IMR-90 (cell line): ENCODE results near the gene NRCAM. TPM values are rescaled to one million over a fixed set of nuclear protein-coding genes. Genes with fewer than 3 reads are reported as not detected.

Source experiments
- ATAC-seq: fragments of 200-7000 bp; cut with Tn5 transposase; 2 replicates; pipeline ENCODE4 v1.9.1; 2020; ENCODE audit warnings: low read depth, mild to moderate bottlenecking, moderate library complexity
- BruUV-seq: library from RNA; stranded (reverse); fragments of 400-500 nt; replicated peaks from 2 replicates; lab custom pipeline; 2021; lab: Mats Ljungman, UMichigan
- CTCF ChIA-PET: fragments of 300-600 bp; formaldehyde crosslinking; extraction: SDS; loops from one replicate; lab custom pipeline; 2021; ENCODE audit warnings: antibody characterized with exemption; lab: Yijun Ruan, JAX
- POLR2A ChIA-PET: fragments of 300-600 bp; sonication (Branson Sonifier 250); formaldehyde crosslinking; loops from one replicate; lab custom pipeline; 2022; ENCODE audit warnings: antibody characterized with exemption; ENCODE audit not compliant: unreplicated experiment; lab: Charles Lee
- DNase-seq: peaks from one replicate; pipeline ENCODE4 v3.0.0; 2013
- H2AFZ ChIP-seq: replicated peaks from 2 replicates; pipeline ENCODE3; 2013; ENCODE audit warnings: low read length, mild to moderate bottlenecking; ENCODE audit not compliant: poor library complexity
- H2AK5ac ChIP-seq: 2 replicates; pipeline ENCODE4 v1.6.1; 2013; ENCODE audit warnings: low read depth, low read length, inconsistent platforms
- H2AK9ac ChIP-seq: replicated peaks from 2 replicates; pipeline ENCODE3; 2013; ENCODE audit warnings: mild to moderate bottlenecking, low read depth, low read length, moderate library complexity; ENCODE audit not compliant: poor library complexity
- H2BK120ac ChIP-seq: 2 replicates; pipeline ENCODE4 v1.6.1; 2013; ENCODE audit warnings: low read depth, low read length, inconsistent platforms
- H2BK15ac ChIP-seq: 3 replicates; pipeline ENCODE4 v1.6.1; 2013; ENCODE audit warnings: low read depth, low read length, inconsistent platforms
- H2BK20ac ChIP-seq: 2 replicates; pipeline ENCODE4 v1.6.1; 2013; ENCODE audit warnings: low read depth, mild to moderate bottlenecking, inconsistent platforms, low read length, moderate library complexity
- H2BK5ac ChIP-seq: 2 replicates; pipeline ENCODE4 v1.6.1; 2013; ENCODE audit warnings: mild to moderate bottlenecking, low read depth, low read length, inconsistent platforms; ENCODE audit not compliant: poor library complexity, severe bottlenecking
- H3K14ac ChIP-seq: replicated peaks from 2 replicates; pipeline ENCODE4 v1.6.1; 2013; ENCODE audit warnings: low read depth, low read length, inconsistent platforms
- H3K18ac ChIP-seq: 2 replicates; pipeline ENCODE4 v1.6.1; 2013; ENCODE audit warnings: low read depth, low read length, control low read depth
- H3K23ac ChIP-seq: 2 replicates; pipeline ENCODE4 v1.6.1; 2013; ENCODE audit warnings: low read depth, low read length, inconsistent platforms
- H3K27ac ChIP-seq: 2 replicates; pipeline ENCODE4 v1.5.1; 2013; ENCODE audit warnings: mild to moderate bottlenecking, control low read depth, low read length; ENCODE audit not compliant: insufficient read depth
- H3K27me3 ChIP-seq: 2 replicates; pipeline ENCODE4 v1.6.1; 2013; ENCODE audit warnings: low read length; ENCODE audit not compliant: control insufficient read depth, insufficient read depth
- H3K36me3 ChIP-seq: 2 replicates; pipeline ENCODE4 v1.6.1; 2013; ENCODE audit warnings: low read length, mixed read lengths; ENCODE audit not compliant: control insufficient read depth, insufficient read depth
- H3K4ac ChIP-seq: 2 replicates; pipeline ENCODE4 v1.6.1; 2013; ENCODE audit warnings: low read depth, low read length, inconsistent platforms
- H3K4me1 ChIP-seq: 2 replicates; pipeline ENCODE4 v1.6.1; 2013; ENCODE audit warnings: low read length, mixed read lengths; ENCODE audit not compliant: control insufficient read depth, insufficient read depth
- H3K4me2 ChIP-seq: 2 replicates; pipeline ENCODE4 v1.6.1; 2013; ENCODE audit warnings: low read depth, mild to moderate bottlenecking, control low read depth, low read length, moderate library complexity
- H3K4me3 ChIP-seq: 2 replicates; pipeline ENCODE4 v1.5.1; 2013; ENCODE audit warnings: low read depth, mild to moderate bottlenecking, control low read depth, low read length, moderate library complexity; ENCODE audit not compliant: insufficient read depth
- H3K56ac ChIP-seq: 2 replicates; pipeline ENCODE4 v1.6.1; 2013; ENCODE audit warnings: low read length, inconsistent platforms; ENCODE audit not compliant: insufficient read depth; ENCODE audit errors: extremely low read depth
- H3K79me1 ChIP-seq, 2 experiments: 2 replicates each; pipeline ENCODE4 v1.6.1; 2013; ENCODE audit warnings: low read length in 2 of 2, inconsistent platforms in 1 of 2, low read depth in 1 of 2
- H3K9ac ChIP-seq: 2 replicates; pipeline ENCODE4 v1.6.1; 2013; ENCODE audit warnings: low read depth, low read length, control low read depth
- H3K9me1 ChIP-seq: 2 replicates; pipeline ENCODE4 v1.6.1; 2013; ENCODE audit warnings: low read length, inconsistent platforms; ENCODE audit not compliant: insufficient read depth
- H3K9me3 ChIP-seq: 2 replicates; pipeline ENCODE4 v1.6.1; 2013; ENCODE audit warnings: low read length; ENCODE audit not compliant: control insufficient read depth, insufficient read depth
- H4K20me1 ChIP-seq: 2 replicates; pipeline ENCODE4 v1.6.1; 2013; ENCODE audit warnings: low read length, inconsistent platforms; ENCODE audit not compliant: insufficient read depth
- H4K5ac ChIP-seq: 2 replicates; pipeline ENCODE4 v1.6.1; 2013; ENCODE audit warnings: mild to moderate bottlenecking, low read depth, low read length, control low read depth
- H4K8ac ChIP-seq, 2 experiments: 2 replicates each; pipeline ENCODE4 v1.6.1; 2013; ENCODE audit warnings: low read depth in 2 of 2, low read length in 2 of 2, control low read depth in 1 of 2, inconsistent platforms in 1 of 2
- H4K91ac ChIP-seq: 2 replicates; pipeline ENCODE4 v1.6.1; 2013; ENCODE audit warnings: low read depth, low read length, inconsistent platforms; ENCODE audit not compliant: insufficient read depth
- BHLHE40 ChIP-seq: fragments of 150-350 bp; IDR thresholded peaks from 2 replicates; pipeline ENCODE4 v1.6.1; 2016; ENCODE audit warnings: mild to moderate bottlenecking, low read depth, low read length
- CEBPB ChIP-seq: IDR thresholded peaks from 2 replicates; pipeline ENCODE4 v1.6.1; 2012; ENCODE audit warnings: low read depth, low read length, improper control_type of control experiment
- CHD1 ChIP-seq: IDR thresholded peaks from 2 replicates; pipeline ENCODE4 v1.6.1; 2012; ENCODE audit warnings: low read depth, low read length, improper control_type of control experiment
- FOS ChIP-seq: fragments of 150-350 bp; IDR thresholded peaks from 2 replicates; pipeline ENCODE4 v1.6.1; 2016; ENCODE audit warnings: low read depth, low read length
- MAFK ChIP-seq: IDR thresholded peaks from 2 replicates; pipeline ENCODE4 v1.6.1; 2012; ENCODE audit warnings: low read depth, low read length, improper control_type of control experiment
- MAZ ChIP-seq: IDR thresholded peaks from 2 replicates; pipeline ENCODE4 v1.6.1; 2012; ENCODE audit warnings: low read depth, mild to moderate bottlenecking, low read length, improper control_type of control experiment, moderate library complexity, borderline replicate concordance
- MXI1 ChIP-seq: IDR thresholded peaks from 2 replicates; pipeline ENCODE4 v1.6.1; 2012; ENCODE audit warnings: low read depth, mild to moderate bottlenecking, low read length, moderate library complexity, borderline replicate concordance
- NFE2L2 ChIP-seq: fragments of 150-350 bp; IDR thresholded peaks from 2 replicates; pipeline ENCODE4 v1.6.1; 2016; ENCODE audit warnings: low read depth, mild to moderate bottlenecking, low read length
- POLR2A ChIP-seq: IDR thresholded peaks from 2 replicates; pipeline ENCODE4 v1.6.1; 2012; ENCODE audit warnings: mild to moderate bottlenecking, low read depth, low read length
- RAD21 ChIP-seq: IDR thresholded peaks from 2 replicates; pipeline ENCODE4 v1.6.1; 2012; ENCODE audit warnings: low read length, improper control_type of control experiment
- RCOR1 ChIP-seq: IDR thresholded peaks from 2 replicates; pipeline ENCODE4 v1.6.1; 2012; ENCODE audit warnings: mild to moderate bottlenecking, low read length, improper control_type of control experiment; ENCODE audit not compliant: insufficient replicate concordance
- RFX5 ChIP-seq: IDR thresholded peaks from 2 replicates; pipeline ENCODE4 v1.8.0; 2012; ENCODE audit warnings: low read depth, mild to moderate bottlenecking, low read length, moderate library complexity
- SMC3 ChIP-seq: fragments of 150-350 bp; IDR thresholded peaks from 2 replicates; pipeline ENCODE4 v1.6.1; 2016; ENCODE audit warnings: low read depth, mild to moderate bottlenecking, antibody characterized with exemption, low read length, moderate library complexity
- WGBS, 2 experiments: methylation state at CpG; one replicate each; pipeline versions ENCODE4 v1.1.5 to v1.1.7; 2013; ENCODE audit warnings: missing lambda C conversion rate in 2 of 2; ENCODE audit not compliant: insufficient read length in 1 of 2; ENCODE audit errors: extremely low coverage in 2 of 2; 5-methylcytosine and 5-hydroxymethylcytosine counted together
- dilution Hi-C: fragments of 300-500 bp; cut with HindIII; formaldehyde crosslinking; loops from one replicate; pipeline ENCODE4 v1.14.3; 2018; ENCODE audit warnings: low sequenced_read_pairs; ENCODE audit not compliant: unreplicated experiment
- in situ Hi-C: fragments of 300-500 bp; cut with MboI; formaldehyde crosslinking; loops from 3 replicates; pipeline ENCODE4 v1.14.3; 2019; ENCODE audit warnings: low sequenced_read_pairs, inconsistent platforms, mixed read lengths
- intact Hi-C: fragments of 100-400 bp; cut with micrococcal nuclease; formaldehyde crosslinking; loops from 2 replicates; pipeline ENCODE4 v1.10.0; 2022
- polyA plus RNA-seq, 3 experiments: library from polyadenylated mRNA; depleted of rRNA; stranded (reverse); fragments of >200 nt; gene quantifications; 2 replicates each; pipeline ENCODE4 v1.2.3, GENCODE V29; 2012; ENCODE audit warnings: low replicate concordance in 1 of 3
- total RNA-seq: library from RNA; depleted of rRNA; stranded (reverse); fragments of >200 nt; gene quantifications from 2 replicates; pipeline ENCODE4 v1.2.3, GENCODE V29; 2012
- TF ChIP-seq, protein P1 (sequence below): conservative IDR thresholded peaks from 2 replicates; pipeline ENCODE4 v1.5.1; 2012; ENCODE audit warnings: mild to moderate bottlenecking, low read depth, low read length, improper control_type of control experiment
- TF ChIP-seq, protein P2 (sequence below): fragments of 150-350 bp; IDR thresholded peaks from 2 replicates; pipeline ENCODE4 v1.6.1; 2016; ENCODE audit warnings: low read depth, mild to moderate bottlenecking, low read length, moderate library complexity, borderline replicate concordance
- TF ChIP-seq, protein P3 (sequence below): fragments of 150-350 bp; IDR thresholded peaks from 2 replicates; pipeline ENCODE4 v1.6.1; 2017; ENCODE audit warnings: mild to moderate bottlenecking, antibody characterized with exemption, low read length, low read depth

The NRCAM gene
- total and polyA plus RNA-seq, 2 of the 4 experiments (the other 2 are of a cell fraction) = 0.46 to 1.1 TPM

DNA sequence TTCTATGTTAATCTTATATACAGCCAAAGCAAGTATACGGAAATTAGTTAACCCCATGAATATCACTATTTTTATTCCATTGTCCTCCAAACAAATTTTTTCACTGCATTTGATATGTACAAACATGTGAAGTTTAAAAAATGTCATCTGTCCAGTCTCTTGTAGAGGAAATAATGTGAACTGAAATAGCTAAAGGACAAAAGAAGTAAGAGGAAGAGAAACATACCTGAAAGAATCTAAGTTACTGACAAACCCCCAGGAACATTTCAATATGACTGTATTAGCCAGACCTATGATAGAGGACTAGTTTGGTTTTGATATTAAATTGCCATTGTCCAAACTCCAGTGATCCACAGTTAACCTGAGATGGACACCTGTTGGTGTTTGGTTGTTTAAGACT, 80.6 kb downstream of the NRCAM start:
- DNase-seq (no peak), ATAC-seq (no peak)
- Histone ChIP-seq H3K9me3 (no peaks in the 10 kb centered on the region), H2AK9ac (no peak overlapping the region), H3K56ac (no peak overlapping the region), H3K4me3 (no peak overlapping the region), H4K5ac (no peak overlapping the region), H2BK5ac (no peak overlapping the region), H4K8ac (no peak overlapping the region), H3K9me1 (no peaks in the 10 kb centered on the region), H3K79me1 (no peaks in the 10 kb centered on the region), H3K4me2 (no peak overlapping the region), H2AK5ac (no peak overlapping the region), H2BK15ac (no peak overlapping the region), H4K20me1 (no peaks in the 10 kb centered on the region), H3K4me1 (no peaks in the 10 kb centered on the region), H3K23ac (no peak overlapping the region), H3K9ac (no peak overlapping the region), H2BK20ac (no peak overlapping the region), H3K4ac (no peak overlapping the region), H3K14ac (no peak overlapping the region), H3K27ac (no peak overlapping the region), H3K27me3 (no peaks in the 10 kb centered on the region), H2BK120ac (no peak overlapping the region), H3K18ac (no peak overlapping the region), H4K91ac (no peak overlapping the region), H3K36me3 (no peaks in the 10 kb centered on the region), H2AFZ (no peak overlapping the region)
- in situ Hi-C loops = no loop called here
- dilution Hi-C loops = no loop called here
- WGBS, 2 experiments = no CpG with 5 or more reads among the region's 1 CpG
- BruUV-seq = no TSS peak
- CTCF ChIA-PET = no interaction called here
- TF ChIP-seq, protein P1, sequence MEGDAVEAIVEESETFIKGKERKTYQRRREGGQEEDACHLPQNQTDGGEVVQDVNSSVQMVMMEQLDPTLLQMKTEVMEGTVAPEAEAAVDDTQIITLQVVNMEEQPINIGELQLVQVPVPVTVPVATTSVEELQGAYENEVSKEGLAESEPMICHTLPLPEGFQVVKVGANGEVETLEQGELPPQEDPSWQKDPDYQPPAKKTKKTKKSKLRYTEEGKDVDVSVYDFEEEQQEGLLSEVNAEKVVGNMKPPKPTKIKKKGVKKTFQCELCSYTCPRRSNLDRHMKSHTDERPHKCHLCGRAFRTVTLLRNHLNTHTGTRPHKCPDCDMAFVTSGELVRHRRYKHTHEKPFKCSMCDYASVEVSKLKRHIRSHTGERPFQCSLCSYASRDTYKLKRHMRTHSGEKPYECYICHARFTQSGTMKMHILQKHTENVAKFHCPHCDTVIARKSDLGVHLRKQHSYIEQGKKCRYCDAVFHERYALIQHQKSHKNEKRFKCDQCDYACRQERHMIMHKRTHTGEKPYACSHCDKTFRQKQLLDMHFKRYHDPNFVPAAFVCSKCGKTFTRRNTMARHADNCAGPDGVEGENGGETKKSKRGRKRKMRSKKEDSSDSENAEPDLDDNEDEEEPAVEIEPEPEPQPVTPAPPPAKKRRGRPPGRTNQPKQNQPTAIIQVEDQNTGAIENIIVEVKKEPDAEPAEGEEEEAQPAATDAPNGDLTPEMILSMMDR = no peak
- TF ChIP-seq CHD1 = no peak
- no peak for TF ChIP-seq NFE2L2
- no peak for TF ChIP-seq RCOR1
- no peak for TF ChIP-seq MAZ
- no peak for TF ChIP-seq FOS
- no peak for TF ChIP-seq BHLHE40
- TF ChIP-seq POLR2A = no peak
- TF ChIP-seq, protein P2, sequence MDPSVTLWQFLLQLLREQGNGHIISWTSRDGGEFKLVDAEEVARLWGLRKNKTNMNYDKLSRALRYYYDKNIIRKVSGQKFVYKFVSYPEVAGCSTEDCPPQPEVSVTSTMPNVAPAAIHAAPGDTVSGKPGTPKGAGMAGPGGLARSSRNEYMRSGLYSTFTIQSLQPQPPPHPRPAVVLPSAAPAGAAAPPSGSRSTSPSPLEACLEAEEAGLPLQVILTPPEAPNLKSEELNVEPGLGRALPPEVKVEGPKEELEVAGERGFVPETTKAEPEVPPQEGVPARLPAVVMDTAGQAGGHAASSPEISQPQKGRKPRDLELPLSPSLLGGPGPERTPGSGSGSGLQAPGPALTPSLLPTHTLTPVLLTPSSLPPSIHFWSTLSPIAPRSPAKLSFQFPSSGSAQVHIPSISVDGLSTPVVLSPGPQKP = no peak
- no peak for TF ChIP-seq SMC3
- TF ChIP-seq MXI1 = no peak
- TF ChIP-seq RAD21 = no peak
- TF ChIP-seq MAFK = no peak
- TF ChIP-seq RFX5 = no peak
- TF ChIP-seq, protein P3, sequence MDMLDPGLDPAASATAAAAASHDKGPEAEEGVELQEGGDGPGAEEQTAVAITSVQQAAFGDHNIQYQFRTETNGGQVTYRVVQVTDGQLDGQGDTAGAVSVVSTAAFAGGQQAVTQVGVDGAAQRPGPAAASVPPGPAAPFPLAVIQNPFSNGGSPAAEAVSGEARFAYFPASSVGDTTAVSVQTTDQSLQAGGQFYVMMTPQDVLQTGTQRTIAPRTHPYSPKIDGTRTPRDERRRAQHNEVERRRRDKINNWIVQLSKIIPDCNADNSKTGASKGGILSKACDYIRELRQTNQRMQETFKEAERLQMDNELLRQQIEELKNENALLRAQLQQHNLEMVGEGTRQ = no peak
- TF ChIP-seq CEBPB = no peak
- intact Hi-C loops = no loop called here
- POLR2A ChIA-PET = no interaction called here
